ENCODE results near the gene KRTAP19-2.

DNA sequence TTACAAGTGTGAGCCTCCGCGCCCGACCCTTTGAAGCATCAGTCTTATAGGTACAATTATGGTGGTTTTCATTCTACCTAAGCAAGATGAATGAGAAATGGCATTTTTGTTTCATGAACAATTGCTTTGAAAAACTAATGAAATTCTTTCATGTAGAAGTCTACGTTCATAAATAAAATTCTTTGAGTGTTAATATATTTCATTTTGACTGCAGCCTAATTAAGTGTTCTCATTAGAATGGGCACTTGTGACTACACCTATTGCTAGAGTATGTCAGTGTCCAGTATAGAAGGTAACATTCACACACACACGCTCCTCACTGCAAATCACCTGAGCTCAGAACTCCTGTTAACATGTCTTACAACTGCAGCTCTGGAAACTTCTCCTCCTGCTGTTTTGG is 47.3 kb downstream of the KRTAP19-2 start, which contains the start of gene KRTAP15-1:
- TF ChIP-seq POLR2A (IDR thresholded peaks at IDR 0.05; ENCODE audit: low read depth, low read length) (no peak), EZH2 (IDR thresholded peaks at IDR 0.05; ENCODE audit: borderline replicate concordance, low read depth, low read length, severe bottlenecking) (no peak)
